ENCODE results near the gene ARNT2.

DNA sequence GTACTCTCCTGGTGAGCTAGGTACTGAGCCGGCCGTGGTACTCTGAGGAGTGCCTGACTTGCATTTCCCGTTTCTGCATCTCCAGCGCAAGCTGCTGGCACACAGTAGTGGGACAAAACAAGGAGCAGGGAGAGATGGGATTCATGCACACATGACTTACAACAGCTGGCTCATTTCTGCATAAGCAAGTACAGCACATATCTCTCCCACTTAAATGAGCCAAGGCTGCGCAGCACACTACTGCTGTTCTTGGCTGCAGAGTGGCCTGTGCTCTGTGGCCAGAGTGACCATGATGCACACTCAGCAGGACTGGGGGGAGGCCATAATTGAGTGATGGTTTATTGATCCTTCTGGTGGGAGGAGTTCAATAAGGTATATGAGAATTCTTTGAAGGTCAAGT, 231.8 kb downstream of the ARNT2 start:
- TF ChIP-seq, protein P1, sequence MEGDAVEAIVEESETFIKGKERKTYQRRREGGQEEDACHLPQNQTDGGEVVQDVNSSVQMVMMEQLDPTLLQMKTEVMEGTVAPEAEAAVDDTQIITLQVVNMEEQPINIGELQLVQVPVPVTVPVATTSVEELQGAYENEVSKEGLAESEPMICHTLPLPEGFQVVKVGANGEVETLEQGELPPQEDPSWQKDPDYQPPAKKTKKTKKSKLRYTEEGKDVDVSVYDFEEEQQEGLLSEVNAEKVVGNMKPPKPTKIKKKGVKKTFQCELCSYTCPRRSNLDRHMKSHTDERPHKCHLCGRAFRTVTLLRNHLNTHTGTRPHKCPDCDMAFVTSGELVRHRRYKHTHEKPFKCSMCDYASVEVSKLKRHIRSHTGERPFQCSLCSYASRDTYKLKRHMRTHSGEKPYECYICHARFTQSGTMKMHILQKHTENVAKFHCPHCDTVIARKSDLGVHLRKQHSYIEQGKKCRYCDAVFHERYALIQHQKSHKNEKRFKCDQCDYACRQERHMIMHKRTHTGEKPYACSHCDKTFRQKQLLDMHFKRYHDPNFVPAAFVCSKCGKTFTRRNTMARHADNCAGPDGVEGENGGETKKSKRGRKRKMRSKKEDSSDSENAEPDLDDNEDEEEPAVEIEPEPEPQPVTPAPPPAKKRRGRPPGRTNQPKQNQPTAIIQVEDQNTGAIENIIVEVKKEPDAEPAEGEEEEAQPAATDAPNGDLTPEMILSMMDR (IDR thresholded peaks at IDR 0.05; ENCODE audit: poor library complexity): no peak
- TF ChIP-seq EZH2 (IDR thresholded peaks at IDR 0.05; ENCODE audit: borderline replicate concordance): no peak

Data from hepatocyte (in vitro differentiated cells).